Measurements from ENCODE around the gene DOCK10. TPM values are rescaled to one million over a fixed set of nuclear protein-coding genes. Genes with fewer than 3 reads are reported as not detected.
A peak's percentile ranks its signal among the peaks of the same experiment; 100 is the strongest.

The DOCK10 gene
- total RNA-seq, 2 experiments from 2014 or later, result 191 to 198 TPM

DNA sequence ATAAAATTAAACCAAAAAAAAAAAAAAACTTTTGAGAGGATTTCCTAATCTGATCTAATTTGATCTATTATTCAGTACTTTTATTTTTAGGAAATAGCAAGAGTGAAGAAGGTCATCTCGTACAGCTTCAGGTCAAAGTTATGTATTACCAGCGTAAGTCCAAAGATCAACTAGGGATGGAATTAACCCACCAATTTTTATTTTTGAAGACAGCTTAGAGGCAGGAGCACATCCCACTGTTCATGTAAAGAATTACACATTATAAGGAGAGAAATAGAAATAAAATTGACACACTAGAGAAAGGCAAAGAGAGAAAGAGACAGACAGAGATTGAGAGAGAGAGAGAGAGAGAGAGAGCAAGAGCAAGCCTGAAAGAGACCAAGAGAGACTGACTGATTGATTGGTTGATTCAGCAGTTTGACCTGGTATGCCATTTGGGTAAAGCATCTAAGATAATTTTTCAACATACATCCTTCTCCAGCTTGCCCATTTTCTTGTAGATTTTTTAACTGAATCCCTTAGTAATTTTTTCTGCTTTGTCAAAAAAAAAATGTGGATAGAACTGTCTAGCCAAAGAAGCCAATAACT, 25.1 kb downstream of the DOCK10 start:
- CTCF ChIA-PET, result interaction anchor here (0.6 to 1.7 kb wide), 5 partner anchors 8 to 1729 kb away, joined by 3 to 5 read pairs (median 4); no protein-coding TSS in a partner anchor
- Mint-ChIP-seq H3K27me3 (no peaks in the 10 kb centered on the region), H3K9me3 (no peaks in the 10 kb centered on the region), H3K36me3 (ENCODE audit: low read depth) (peaks cover 28% of the 10 kb centered on the region), H3K4me3 (no peak overlapping the region), H3K27ac (peak overlapping the region; percentile 58), H3K4me1 (ENCODE audit: low read depth) (peaks cover 74% of the 10 kb centered on the region)
- intact Hi-C loops (cut with micrococcal nuclease), result no loop called here
- DNase-seq (no peak), ATAC-seq (no peak)
- POLR2A ChIA-PET, result interaction anchor here (0.6 to 1.9 kb wide), 3 partner anchors 10 to 23 kb away, joined by 5 read pairs; no protein-coding TSS in a partner anchor
- TF ChIP-seq, protein P1, sequence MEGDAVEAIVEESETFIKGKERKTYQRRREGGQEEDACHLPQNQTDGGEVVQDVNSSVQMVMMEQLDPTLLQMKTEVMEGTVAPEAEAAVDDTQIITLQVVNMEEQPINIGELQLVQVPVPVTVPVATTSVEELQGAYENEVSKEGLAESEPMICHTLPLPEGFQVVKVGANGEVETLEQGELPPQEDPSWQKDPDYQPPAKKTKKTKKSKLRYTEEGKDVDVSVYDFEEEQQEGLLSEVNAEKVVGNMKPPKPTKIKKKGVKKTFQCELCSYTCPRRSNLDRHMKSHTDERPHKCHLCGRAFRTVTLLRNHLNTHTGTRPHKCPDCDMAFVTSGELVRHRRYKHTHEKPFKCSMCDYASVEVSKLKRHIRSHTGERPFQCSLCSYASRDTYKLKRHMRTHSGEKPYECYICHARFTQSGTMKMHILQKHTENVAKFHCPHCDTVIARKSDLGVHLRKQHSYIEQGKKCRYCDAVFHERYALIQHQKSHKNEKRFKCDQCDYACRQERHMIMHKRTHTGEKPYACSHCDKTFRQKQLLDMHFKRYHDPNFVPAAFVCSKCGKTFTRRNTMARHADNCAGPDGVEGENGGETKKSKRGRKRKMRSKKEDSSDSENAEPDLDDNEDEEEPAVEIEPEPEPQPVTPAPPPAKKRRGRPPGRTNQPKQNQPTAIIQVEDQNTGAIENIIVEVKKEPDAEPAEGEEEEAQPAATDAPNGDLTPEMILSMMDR (IDR thresholded peaks at IDR 0.05), result no peak

DNA sequence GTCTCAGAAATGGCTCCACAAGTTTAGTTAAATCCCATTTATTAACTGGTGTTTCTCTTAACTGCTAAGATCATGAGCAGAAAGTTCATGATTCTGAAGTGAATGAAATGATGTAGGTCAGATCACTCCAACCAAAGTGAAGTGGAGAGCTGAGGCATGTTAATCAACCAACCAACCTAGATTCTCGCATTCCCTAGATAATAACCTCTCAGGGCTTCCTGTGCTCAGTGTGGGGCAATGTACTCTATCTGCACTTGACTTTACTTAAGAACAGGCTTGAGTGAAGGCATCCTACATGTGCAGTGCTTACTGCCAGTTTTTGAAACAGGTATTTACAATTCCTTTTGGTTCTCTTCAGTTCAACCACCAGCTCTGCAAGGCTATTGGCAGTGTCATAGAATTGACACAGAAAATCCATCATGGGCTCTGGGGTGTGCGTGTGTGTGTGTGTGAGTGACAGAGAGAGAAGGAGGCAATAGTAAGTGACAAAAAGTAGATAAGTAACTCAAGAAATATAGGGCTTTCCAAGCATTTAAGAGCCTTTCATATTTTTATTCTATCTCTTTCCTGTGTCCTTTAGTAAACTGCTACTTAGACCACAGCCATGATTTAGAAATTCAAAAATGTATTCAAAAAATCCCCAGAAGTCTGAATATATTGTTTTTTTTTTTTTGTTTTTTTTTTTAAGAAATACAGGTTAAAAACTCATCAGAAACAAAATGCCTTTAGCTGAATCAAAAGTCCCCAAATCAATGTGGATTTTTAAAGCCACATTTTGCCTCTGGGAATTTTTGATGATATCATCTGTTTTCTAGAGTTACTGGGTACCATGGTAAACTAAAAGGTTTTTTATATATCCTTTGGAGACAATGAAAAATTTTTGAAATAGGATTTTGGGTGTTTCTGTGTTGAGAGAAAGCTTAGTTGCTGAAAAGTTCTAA, 28.6 kb downstream of the DOCK10 start:
- no peak for ATAC-seq
- peak; percentile 37 for DNase-seq

DNA sequence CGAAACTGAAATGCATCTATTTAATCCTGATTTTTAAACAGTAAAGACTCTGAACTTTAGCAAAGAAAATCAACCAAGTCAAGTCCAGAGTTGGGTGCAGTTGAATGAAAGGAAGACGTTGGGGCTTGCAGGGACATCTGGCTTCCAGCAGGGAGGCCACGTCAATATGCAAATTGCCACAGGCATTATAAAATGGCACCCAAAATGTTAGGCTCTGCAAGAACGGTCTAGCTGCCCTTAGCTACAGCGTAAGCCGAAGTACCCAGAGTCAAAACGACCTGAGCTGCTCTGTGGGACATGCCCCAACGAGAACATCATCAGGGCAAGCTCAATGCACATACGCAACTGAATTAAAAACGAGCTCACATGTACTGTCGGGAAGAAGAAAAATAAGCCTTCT, 30.7 kb downstream of the DOCK10 start:
- Mint-ChIP-seq H3K27me3 (no peaks in the 10 kb centered on the region), H3K27ac (peak overlapping the region; percentile 97), H3K9me3 (peaks cover 1% of the 10 kb centered on the region), H3K4me1 (ENCODE audit: low read depth) (peaks cover 86% of the 10 kb centered on the region), H3K36me3 (ENCODE audit: low read depth) (peaks cover 16% of the 10 kb centered on the region), H3K4me3 (no peak overlapping the region)
- DNase-seq (no peak), ATAC-seq (no peak)
- TF ChIP-seq, protein P1 (IDR thresholded peaks at IDR 0.05), result no peak
- ChIA-PET CTCF (interaction anchor here (0.9 to 3.3 kb wide), 6 partner anchors 9 to 84 kb away, joined by 3 to 16 read pairs (median 4); no protein-coding TSS in a partner anchor), POLR2A (interaction anchor here (1.1 to 2.4 kb wide), 4 partner anchors 11 to 83 kb away, joined by 3 to 7 read pairs (median 6); partner anchors contain the start of gene DOCK10)
- intact Hi-C loops (cut with micrococcal nuclease), result loop anchor here (2.0 kb wide), 1 partner anchor 27 kb away; no protein-coding TSS in a partner anchor

More for the DNA sequence above, 28.6 kb downstream of the DOCK10 start:
- POLR2A ChIA-PET, result interaction anchor here (1.0 to 2.4 kb wide), 6 partner anchors 26 to 86 kb away, joined by 3 to 6 read pairs (median 5); partner anchors contain the start of gene DOCK10
- H3K4me3 Mint-ChIP-seq, result no peak overlapping the region
- H3K9me3 Mint-ChIP-seq, result peaks cover 1% of the 10 kb centered on the region
- peaks cover 10% of the 10 kb centered on the region for H3K36me3 Mint-ChIP-seq (ENCODE audit: low read depth)
- TF ChIP-seq, protein P1 (IDR thresholded peaks at IDR 0.05), result no peak
- CTCF ChIA-PET, result interaction anchor here (0.6 to 3.3 kb wide), 7 partner anchors 10 to 163 kb away, joined by 3 to 16 read pairs (median 3); no protein-coding TSS in a partner anchor
- intact Hi-C loops (cut with micrococcal nuclease), result loop anchor here (2.0 kb wide), 1 partner anchor 13 kb away; no protein-coding TSS in a partner anchor
- peaks cover 78% of the 10 kb centered on the region for H3K4me1 Mint-ChIP-seq (ENCODE audit: low read depth)
- H3K27ac Mint-ChIP-seq, result peak overlapping the region; percentile 88
- H3K27me3 Mint-ChIP-seq, result no peaks in the 10 kb centered on the region

DNA sequence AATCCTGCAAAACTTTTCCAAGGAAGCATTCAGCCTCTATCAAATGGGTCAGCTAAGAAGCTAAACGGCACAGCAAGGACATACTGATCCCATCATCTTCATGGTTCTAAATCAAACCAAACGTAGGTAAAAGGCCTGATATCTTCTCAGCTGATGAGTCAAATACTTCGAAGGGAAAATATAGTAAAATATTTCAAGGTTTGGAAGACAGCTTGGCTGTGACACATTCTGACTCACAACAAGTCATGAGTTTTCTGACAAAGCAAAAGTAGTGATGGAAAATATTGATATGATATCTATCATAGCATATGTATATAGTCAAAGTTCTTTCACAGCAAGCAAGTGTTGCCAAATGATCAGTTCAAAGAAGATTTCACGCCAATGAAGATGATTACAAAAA, 31.5 kb downstream of the DOCK10 start:
- peak overlapping the region; percentile 36 for H3K4me3 Mint-ChIP-seq
- ChIA-PET CTCF (interaction anchor here (1.2 to 3.3 kb wide), 4 partner anchors 9 to 83 kb away, joined by 3 to 16 read pairs (median 5); no protein-coding TSS in a partner anchor), POLR2A (interaction anchor here (0.7 to 1.7 kb wide), 5 partner anchors 17 to 30 kb away, joined by 3 to 7 read pairs (median 3); no protein-coding TSS in a partner anchor)
- H3K36me3 Mint-ChIP-seq (ENCODE audit: low read depth), result peaks cover 22% of the 10 kb centered on the region
- DNase-seq (peak; percentile 33), ATAC-seq (peak; percentile 70)
- peaks cover 1% of the 10 kb centered on the region for H3K9me3 Mint-ChIP-seq
- TF ChIP-seq, protein P1 (IDR thresholded peaks at IDR 0.05), result no peak
- H3K4me1 Mint-ChIP-seq (ENCODE audit: low read depth), result peaks cover 90% of the 10 kb centered on the region
- no peaks in the 10 kb centered on the region for H3K27me3 Mint-ChIP-seq
- peak overlapping the region; percentile 97 for H3K27ac Mint-ChIP-seq
- intact Hi-C loops (cut with micrococcal nuclease), result loop anchor here (2.0 kb wide), 1 partner anchor 28 kb away; no protein-coding TSS in a partner anchor

Measured in activated CD8-positive, alpha-beta T cell treated with anti-CD3 and anti-CD28 coated beads for 36 hours (primary cell).